Epithelial cell of alveolus of lung (primary cell): ENCODE data around the gene ADD2. TPM values are rescaled to one million over a fixed set of nuclear protein-coding genes. Genes with fewer than 3 reads are reported as not detected.

ENCODE experiments used
- total RNA-seq: library from RNA; depleted of rRNA; stranded (reverse); fragments of >200 nt; gene quantifications from 2 replicates; pipeline ENCODE4 v1.2.1, GENCODE V29; 2015

The ADD2 gene
- total RNA-seq: 0.88 and 1.4 TPM in 2 replicates

GRCh38 chr2:70767699-70768589 lies at the start of gene ADD2:
TSS of gene ADD2 (minus strand) at chr2:70768200. CDS start at chr2:70706408, 61,792 bp downstream.

GRCh38 chr2:70790136-70790828 lies 22.3 kb upstream of the ADD2 start, which contains the start of gene FIGLA:
TSS of gene FIGLA (minus strand) at chr2:70790643. CDS start at chr2:70790638, 5 bp downstream.

Other genes with a start within 250 kb of the ADD2 start
- 0.32 and 2.7 TPM in 2 replicates for gene TGFA, start 214.4 kb downstream of the ADD2 start, total RNA-seq
- gene FIGLA, start 22.4 kb upstream of the ADD2 start, total RNA-seq: not detected in 2 replicates
- gene CLEC4F, start 52.4 kb upstream of the ADD2 start, total RNA-seq: not detected in 2 replicates
- gene CD207, start 67.6 kb upstream of the ADD2 start, total RNA-seq: not detected in 2 replicates
- gene VAX2, start 132.4 kb upstream of the ADD2 start, total RNA-seq: 3.9 and 7.9 TPM in 2 replicates
- gene ATP6V1B1, start 167.7 kb upstream of the ADD2 start, total RNA-seq: 0.40 and 4.1 TPM in 2 replicates
- 1.3 and 1.4 TPM in 2 replicates for gene ANKRD53, start 210.4 kb upstream of the ADD2 start, total RNA-seq
- 27.0 and 42.9 TPM in 2 replicates for gene TEX261, start 226.7 kb upstream of the ADD2 start, total RNA-seq